B cell (primary cell): ENCODE results near the gene UBE2Q1. TPM values are rescaled to one million over a fixed set of nuclear protein-coding genes. Genes with fewer than 3 reads are reported as not detected.

ENCODE experiments used
- ATAC-seq: fragments of 200-7000 bp; cut with Tn5 transposase; one replicate; pipeline ENCODE4 v1.10.0; 2021; ENCODE audit warnings: low read depth, mild to moderate bottlenecking, moderate number of reproducible peaks, moderate library complexity
- CTCF ChIA-PET: fragments of 350-600 bp; sonication (Branson Sonifier 250); formaldehyde crosslinking; loops from one replicate; lab custom pipeline; 2021; ENCODE audit warnings: antibody characterized with exemption, inconsistent platforms; lab: Charles Lee
- POLR2A ChIA-PET: fragments of 350-600 bp; sonication (Branson Sonifier 250); formaldehyde crosslinking; loops from one replicate; lab custom pipeline; 2021; ENCODE audit warnings: antibody characterized with exemption; lab: Charles Lee
- DNase-seq: peaks from one replicate; pipeline ENCODE4 v3.0.0; 2013
- H2AFZ ChIP-seq: 2 replicates; pipeline ENCODE4 v1.6.1; 2012; ENCODE audit warnings: mild to moderate bottlenecking, low read depth, low read length; ENCODE audit not compliant: insufficient read depth, poor library complexity, severe bottlenecking
- H3K27ac ChIP-seq, 2 donors: 1 replicate in 1 of 2; 2 replicates in 1 of 2; pipeline ENCODE4 v1.5.1; 2012 to 2013; ENCODE audit warnings: low read length in 2 of 2, mild to moderate bottlenecking in 2 of 2, moderate library complexity in 1 of 2
- H3K27me3 ChIP-seq, 4 experiments: fragments of 200-600 bp in 1 of 4; sonication (generic) in 1 of 4; replicated peaks in 1 of 4; 1 replicate in 2 of 4; 2 replicates in 2 of 4; pipeline versions ENCODE4 v1.6.1 to v1.7.0; 2013 to 2016; ENCODE audit warnings: low read length in 3 of 4, mild to moderate bottlenecking in 2 of 4, mixed read lengths in 1 of 4, moderate library complexity in 1 of 4; ENCODE audit not compliant: insufficient read depth in 4 of 4, control insufficient read depth in 3 of 4; ENCODE audit errors: control extremely low read depth in 1 of 4
- H3K36me3 ChIP-seq, 2 experiments: replicated peaks in 1 of 2; 1 replicate in 1 of 2; 2 replicates in 1 of 2; pipeline versions ENCODE4 v1.6.1 to v1.7.1; 2013; ENCODE audit warnings: low read length in 1 of 2; ENCODE audit not compliant: insufficient read depth in 2 of 2, control insufficient read depth in 1 of 2; ENCODE audit errors: control extremely low read depth in 1 of 2, extremely low read depth in 1 of 2
- H3K4me1 ChIP-seq, 2 donors: fragments of 200-600 bp in 1 of 2; sonication (generic) in 1 of 2; 1 replicate in 1 of 2; 2 replicates in 1 of 2; pipeline versions ENCODE4 v1.5.1 to v1.6.1; 2013 to 2017; ENCODE audit warnings: low read length in 2 of 2; ENCODE audit not compliant: control insufficient read depth in 2 of 2, insufficient read depth in 2 of 2
- H3K4me2 ChIP-seq: replicated peaks from 2 replicates; pipeline ENCODE3; 2012; ENCODE audit warnings: mild to moderate bottlenecking, low read depth, low read length; ENCODE audit not compliant: poor library complexity, severe bottlenecking
- H3K4me3 ChIP-seq, 5 experiments: fragments of 200-600 bp in 1 of 5; sonication (generic) in 1 of 5; 1 replicate in 3 of 5; 2 replicates in 2 of 5; pipeline versions ENCODE4 v1.5.1 to v1.7.0; 2011 to 2016; ENCODE audit warnings: low read length in 4 of 5, mild to moderate bottlenecking in 4 of 5, low read depth in 2 of 5, control low read depth in 1 of 5, moderate library complexity in 1 of 5; ENCODE audit not compliant: insufficient read depth in 1 of 5; ENCODE audit errors: control extremely low read depth in 1 of 5, extremely low read depth in 1 of 5
- H3K79me2 ChIP-seq: fragments of 200-600 bp; sonication (generic); one replicate; pipeline ENCODE4 v1.6.0; 2016; ENCODE audit warnings: low read length; ENCODE audit not compliant: control insufficient read depth, insufficient read depth
- H3K9ac ChIP-seq: fragments of 200-600 bp; sonication (generic); 2 replicates; pipeline ENCODE4 v1.6.1; 2017; ENCODE audit warnings: mild to moderate bottlenecking, low read length, moderate library complexity
- H3K9me3 ChIP-seq, 3 donors: one replicate each; pipeline versions ENCODE4 v1.6.1 to v1.7.1; 2013; ENCODE audit warnings: low read length in 2 of 3; ENCODE audit not compliant: control insufficient read depth in 2 of 3, insufficient read depth in 1 of 3; ENCODE audit errors: control extremely low read depth in 1 of 3
- H4K20me1 ChIP-seq: 2 replicates; pipeline ENCODE4 v1.6.0; 2012; ENCODE audit warnings: mild to moderate bottlenecking, low read length; ENCODE audit not compliant: insufficient read depth, control insufficient read depth, poor library complexity, severe bottlenecking
- H3K27ac Mint-ChIP-seq: one replicate; pipeline ENCODE4 v1.8.0; 2021; ENCODE audit warnings: mixed read lengths
- H3K27me3 Mint-ChIP-seq: one replicate; pipeline ENCODE4 v1.8.0; 2021; ENCODE audit warnings: mixed read lengths
- H3K4me1 Mint-ChIP-seq: one replicate; pipeline ENCODE4 v1.8.0; 2021; ENCODE audit warnings: mixed read lengths
- H3K4me3 Mint-ChIP-seq: one replicate; pipeline ENCODE4 v1.8.0; 2021; ENCODE audit warnings: mixed read lengths
- H3K9me3 Mint-ChIP-seq: one replicate; pipeline ENCODE4 v1.8.0; 2022; ENCODE audit warnings: mixed read lengths; ENCODE audit not compliant: insufficient read depth
- EZH2 ChIP-seq: IDR thresholded peaks from 2 replicates; pipeline ENCODE4 v1.6.1; 2012; ENCODE audit warnings: borderline replicate concordance, low read depth, mild to moderate bottlenecking, moderate library complexity, low read length; ENCODE audit not compliant: insufficient read depth, poor library complexity, severe bottlenecking
- WGBS: methylation state at CpG from one replicate; pipeline ENCODE4 v1.1.5; 2013; ENCODE audit warnings: missing lambda C conversion rate; ENCODE audit not compliant: insufficient coverage; 5-methylcytosine and 5-hydroxymethylcytosine counted together
- intact Hi-C: fragments of 100-400 bp; cut with micrococcal nuclease; formaldehyde crosslinking; loops from one replicate; pipeline ENCODE4 v1.10.0; 2022
- polyA plus RNA-seq: library from polyadenylated mRNA; depleted of rRNA; stranded (reverse); fragments of >200 nt; gene quantifications from 2 replicates; pipeline ENCODE4 v1.2.3, GENCODE V29; 2012
- total RNA-seq, 2 donors: library from RNA; stranded (reverse); fragments of 120-200 nt in 1 of 2; gene quantifications; 1 replicate in 1 of 2; 2 replicates in 1 of 2; pipeline versions ENCODE4 v1.2.3 to v1.2.4, GENCODE V29; 2013 to 2022
- TF ChIP-seq, protein P1 (sequence below): fragments of 200-600 bp; IDR thresholded peaks from one replicate; pipeline ENCODE4 v1.8.0; 2022; ENCODE audit warnings: antibody characterized with exemption, mild to moderate bottlenecking

The UBE2Q1 gene
- total and polyA plus RNA-seq, 2 donors (not counting 1 experiment from before 2014, with no cell fraction given), result 14.3 to 108 TPM

GRCh38 chr1:154594811-154595210, 36.3 kb upstream of the UBE2Q1 start:
- no peak overlapping the region for H3K4me2 ChIP-seq
- peaks cover 10 to 94% of the 10 kb centered on the region in 2 experiments for H3K36me3 ChIP-seq
- H3K4me3 Mint-ChIP-seq, result no peak overlapping the region
- no peak for TF ChIP-seq EZH2
- TF ChIP-seq, protein P1, sequence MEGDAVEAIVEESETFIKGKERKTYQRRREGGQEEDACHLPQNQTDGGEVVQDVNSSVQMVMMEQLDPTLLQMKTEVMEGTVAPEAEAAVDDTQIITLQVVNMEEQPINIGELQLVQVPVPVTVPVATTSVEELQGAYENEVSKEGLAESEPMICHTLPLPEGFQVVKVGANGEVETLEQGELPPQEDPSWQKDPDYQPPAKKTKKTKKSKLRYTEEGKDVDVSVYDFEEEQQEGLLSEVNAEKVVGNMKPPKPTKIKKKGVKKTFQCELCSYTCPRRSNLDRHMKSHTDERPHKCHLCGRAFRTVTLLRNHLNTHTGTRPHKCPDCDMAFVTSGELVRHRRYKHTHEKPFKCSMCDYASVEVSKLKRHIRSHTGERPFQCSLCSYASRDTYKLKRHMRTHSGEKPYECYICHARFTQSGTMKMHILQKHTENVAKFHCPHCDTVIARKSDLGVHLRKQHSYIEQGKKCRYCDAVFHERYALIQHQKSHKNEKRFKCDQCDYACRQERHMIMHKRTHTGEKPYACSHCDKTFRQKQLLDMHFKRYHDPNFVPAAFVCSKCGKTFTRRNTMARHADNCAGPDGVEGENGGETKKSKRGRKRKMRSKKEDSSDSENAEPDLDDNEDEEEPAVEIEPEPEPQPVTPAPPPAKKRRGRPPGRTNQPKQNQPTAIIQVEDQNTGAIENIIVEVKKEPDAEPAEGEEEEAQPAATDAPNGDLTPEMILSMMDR, result no peak
- ChIA-PET POLR2A (no interaction called here), CTCF (interaction anchor here (2.6 kb wide), 1 partner anchor 115 kb away, joined by 7 read pairs; no protein-coding TSS in a partner anchor)
- no peaks in the 10 kb centered on the region for H3K4me1 ChIP-seq
- H3K27ac Mint-ChIP-seq, result no peak overlapping the region
- H3K9me3 Mint-ChIP-seq, result no peaks in the 10 kb centered on the region
- no peak overlapping the region for H3K9ac ChIP-seq
- no peaks in the 10 kb centered on the region for H3K27me3 ChIP-seq
- ATAC-seq, result no peak
- H3K27me3 Mint-ChIP-seq, result no peaks in the 10 kb centered on the region
- H3K79me2 ChIP-seq, result peaks cover 12% of the 10 kb centered on the region
- peaks cover 73% of the 10 kb centered on the region for H4K20me1 ChIP-seq
- no peak overlapping the region for H3K4me3 ChIP-seq
- no peaks in the 10 kb centered on the region for H3K9me3 ChIP-seq
- DNase-seq, result no peak
- no peak overlapping the region for H2AFZ ChIP-seq
- WGBS, result no CpG with 5 or more reads among the region's 7 CpGs
- intact Hi-C loops, result no loop called here
- no peak overlapping the region for H3K27ac ChIP-seq
- peaks cover 4% of the 10 kb centered on the region for H3K4me1 Mint-ChIP-seq

GRCh38 chr1:154593390-154593789, 34.9 kb upstream of the UBE2Q1 start:
- H3K4me2 ChIP-seq, result no peak overlapping the region
- no peak overlapping the region for H3K4me3 ChIP-seq
- CTCF ChIA-PET, result interaction anchor here (2.6 kb wide), 1 partner anchor 114 kb away, joined by 7 read pairs; no protein-coding TSS in a partner anchor
- TF ChIP-seq, protein P1, result no peak
- no peak for TF ChIP-seq EZH2
- H3K27me3 ChIP-seq, result no peaks in the 10 kb centered on the region
- H3K79me2 ChIP-seq, result peaks cover 8% of the 10 kb centered on the region
- intact Hi-C loops, result no loop called here
- Mint-ChIP-seq H3K9me3 (no peaks in the 10 kb centered on the region), H3K27ac (no peak overlapping the region), H3K27me3 (no peaks in the 10 kb centered on the region), H3K4me1 (no peaks in the 10 kb centered on the region), H3K4me3 (no peak overlapping the region)
- no peak for ATAC-seq
- H3K9me3 ChIP-seq, result no peaks in the 10 kb centered on the region
- DNase-seq, result no peak
- POLR2A ChIA-PET, result no interaction called here
- peaks cover 61% of the 10 kb centered on the region for H4K20me1 ChIP-seq
- H3K27ac ChIP-seq, result no peak overlapping the region
- H3K4me1 ChIP-seq, result no peaks in the 10 kb centered on the region
- H3K36me3 ChIP-seq, result peaks cover 11 to 94% of the 10 kb centered on the region in 2 experiments
- no peak overlapping the region for H2AFZ ChIP-seq
- no peak overlapping the region for H3K9ac ChIP-seq
